ENCODE results near the gene UCP2.

DNA sequence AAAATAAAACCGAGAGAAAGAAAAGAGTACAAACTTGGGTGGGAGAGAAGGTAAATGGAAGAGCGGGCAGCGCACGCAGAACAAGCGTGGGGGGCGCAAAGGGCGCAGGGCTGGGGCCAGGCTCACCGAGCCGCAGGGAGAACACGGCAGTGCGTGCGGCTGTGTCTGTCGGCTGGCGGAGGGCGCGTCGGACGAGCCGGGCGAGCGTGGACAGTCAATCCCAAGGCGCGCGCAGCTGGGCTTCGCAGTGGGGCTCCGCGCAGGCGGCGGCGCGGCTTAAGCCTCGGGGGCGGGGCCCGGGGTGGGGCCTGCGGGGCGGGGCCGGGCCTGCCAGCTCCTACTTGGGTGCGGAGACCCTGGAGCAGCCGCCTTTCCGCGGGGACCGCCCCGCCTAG, at the start of gene UCP2:
- TF ChIP-seq CTCF (IDR thresholded peaks at IDR 0.05) (no peak), POLR2A (IDR thresholded peaks at IDR 0.05) (no peak)

All from transverse colon (tissue), 3 donors.